Upper lobe of left lung (tissue), 6 donors: Measurements from ENCODE around the gene ST8SIA5. TPM values are rescaled to one million over a fixed set of nuclear protein-coding genes. Genes with fewer than 3 reads are reported as not detected.

Experiments used
- ATAC-seq, 2 donors: fragments of 200-7000 bp; cut with Tn5 transposase; one replicate each; pipeline ENCODE4 v1.9.1; 2022; ENCODE audit warnings: mild to moderate bottlenecking in 2 of 2, moderate library complexity in 2 of 2; ENCODE audit not compliant: low FRiP score in 2 of 2
- DNase-seq, 2 donors: peaks; one replicate each; pipeline ENCODE4 v3.0.0-alpha.2; 2019 to 2020
- H3K27ac ChIP-seq, 4 donors: fragments of 200-600 bp; sonication (generic); one replicate each; pipeline ENCODE4 v1.5.1; 2016 to 2019
- H3K27me3 ChIP-seq, 4 donors: fragments of 200-600 bp; sonication (generic); one replicate each; pipeline ENCODE4 v1.5.1; 2017 to 2019
- H3K36me3 ChIP-seq, 4 donors: fragments of 200-600 bp; sonication (generic); one replicate each; pipeline ENCODE4 v1.5.1; 2016 to 2019
- H3K4me1 ChIP-seq, 4 donors: fragments of 200-600 bp; sonication (generic); one replicate each; pipeline ENCODE4 v1.5.1; 2018 to 2019
- H3K4me3 ChIP-seq, 4 donors: fragments of 200-600 bp; sonication (generic); one replicate each; pipeline ENCODE4 v1.5.1; 2017 to 2019; ENCODE audit warnings: mild to moderate bottlenecking in 2 of 4, moderate library complexity in 1 of 4
- H3K9me3 ChIP-seq, 4 donors: fragments of 200-600 bp; sonication (generic); one replicate each; pipeline ENCODE4 v1.5.1; 2018 to 2019
- EP300 ChIP-seq, 4 donors: sonication (generic); formaldehyde crosslinking; IDR thresholded peaks; one replicate each; pipeline ENCODE4 v1.5.1; 2017; ENCODE audit warnings: antibody characterized with exemption in 4 of 4, control low read depth in 2 of 4
- POLR2A ChIP-seq, 4 donors: fragments of 450-650 bp; IDR thresholded peaks; one replicate each; pipeline ENCODE4 v1.5.1; 2016 to 2017; ENCODE audit warnings: antibody characterized with exemption in 4 of 4, mild to moderate bottlenecking in 2 of 4
- POLR2AphosphoS5 ChIP-seq, 2 donors: sonication (generic); formaldehyde crosslinking; IDR thresholded peaks; one replicate each; pipeline ENCODE4 v1.5.1; 2017; ENCODE audit warnings: antibody characterized with exemption in 2 of 2
- WGBS, 2 donors: methylation state at CpG; one replicate each; pipeline ENCODE4 v1.1.5; 2017 to 2018; 5-methylcytosine and 5-hydroxymethylcytosine counted together
- total RNA-seq, 6 donors: library from RNA; depleted of rRNA in 4 of 6; stranded (reverse); fragments of >200 nt in 4 of 6; gene quantifications; one replicate each; pipeline versions ENCODE4 v1.1.0 to v1.2.1, GENCODE V29; 2016 to 2021
- TF ChIP-seq, protein P1 (sequence below), 6 experiments: fragments of 450-650 bp in 4 of 6; fragments of 200-600 bp in 2 of 6; sonication (generic) in 2 of 6; IDR thresholded peaks; one replicate each; pipeline ENCODE4 v1.5.1; 2016 to 2019; ENCODE audit warnings: antibody characterized with exemption in 6 of 6
- donor health status: DM: no; HTN: no; CAD: no; lungs with moderate emphysema.
- donor health status: DM: no; HTN: yes; CAD: no; lungs with severe emphysema.

Gene ST8SIA5
- total RNA-seq, 6 donors from 2014 or later = 0.30 to 0.74 (median 0.50) TPM; not detected in 2

GRCh38 chr18:46787674-46788073, 30.8 kb upstream of the ST8SIA5 start:
- H3K4me3 ChIP-seq = no peak overlapping the region
- WGBS, 2 donors = 76 to 82% methylated on average over 3 of the region's 3 CpGs
- TF ChIP-seq POLR2A (IDR thresholded peaks at IDR 0.05) = no peak
- TF ChIP-seq EP300 (IDR thresholded peaks at IDR 0.05) = no peak
- no peak for TF ChIP-seq POLR2AphosphoS5 (IDR thresholded peaks at IDR 0.05)
- TF ChIP-seq, protein P1, sequence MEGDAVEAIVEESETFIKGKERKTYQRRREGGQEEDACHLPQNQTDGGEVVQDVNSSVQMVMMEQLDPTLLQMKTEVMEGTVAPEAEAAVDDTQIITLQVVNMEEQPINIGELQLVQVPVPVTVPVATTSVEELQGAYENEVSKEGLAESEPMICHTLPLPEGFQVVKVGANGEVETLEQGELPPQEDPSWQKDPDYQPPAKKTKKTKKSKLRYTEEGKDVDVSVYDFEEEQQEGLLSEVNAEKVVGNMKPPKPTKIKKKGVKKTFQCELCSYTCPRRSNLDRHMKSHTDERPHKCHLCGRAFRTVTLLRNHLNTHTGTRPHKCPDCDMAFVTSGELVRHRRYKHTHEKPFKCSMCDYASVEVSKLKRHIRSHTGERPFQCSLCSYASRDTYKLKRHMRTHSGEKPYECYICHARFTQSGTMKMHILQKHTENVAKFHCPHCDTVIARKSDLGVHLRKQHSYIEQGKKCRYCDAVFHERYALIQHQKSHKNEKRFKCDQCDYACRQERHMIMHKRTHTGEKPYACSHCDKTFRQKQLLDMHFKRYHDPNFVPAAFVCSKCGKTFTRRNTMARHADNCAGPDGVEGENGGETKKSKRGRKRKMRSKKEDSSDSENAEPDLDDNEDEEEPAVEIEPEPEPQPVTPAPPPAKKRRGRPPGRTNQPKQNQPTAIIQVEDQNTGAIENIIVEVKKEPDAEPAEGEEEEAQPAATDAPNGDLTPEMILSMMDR (IDR thresholded peaks at IDR 0.05) = no peak
- peaks cover 0 to 4% (median 0%) of the 10 kb centered on the region in 4 donors for H3K9me3 ChIP-seq
- ATAC-seq (no peak), DNase-seq (no peak)
- no peak overlapping the region for H3K27ac ChIP-seq
- H3K27me3 ChIP-seq = no peaks in the 10 kb centered on the region
- H3K36me3 ChIP-seq = no peaks in the 10 kb centered on the region
- no peaks in the 10 kb centered on the region for H3K4me1 ChIP-seq

GRCh38 chr18:46772357-46772756, 15.5 kb upstream of the ST8SIA5 start:
- TF ChIP-seq EP300 (IDR thresholded peaks at IDR 0.05) = no peak
- DNase-seq (no peak), ATAC-seq (no peak)
- 45 to 52% methylated on average over 5 of the region's 5 CpGs for WGBS, 2 donors
- Histone ChIP-seq H3K4me1 (no peaks in the 10 kb centered on the region), H3K27ac (no peak overlapping the region), H3K9me3 (no peaks in the 10 kb centered on the region), H3K36me3 (no peaks in the 10 kb centered on the region), H3K27me3 (no peaks in the 10 kb centered on the region), H3K4me3 (no peak overlapping the region)

DNA sequence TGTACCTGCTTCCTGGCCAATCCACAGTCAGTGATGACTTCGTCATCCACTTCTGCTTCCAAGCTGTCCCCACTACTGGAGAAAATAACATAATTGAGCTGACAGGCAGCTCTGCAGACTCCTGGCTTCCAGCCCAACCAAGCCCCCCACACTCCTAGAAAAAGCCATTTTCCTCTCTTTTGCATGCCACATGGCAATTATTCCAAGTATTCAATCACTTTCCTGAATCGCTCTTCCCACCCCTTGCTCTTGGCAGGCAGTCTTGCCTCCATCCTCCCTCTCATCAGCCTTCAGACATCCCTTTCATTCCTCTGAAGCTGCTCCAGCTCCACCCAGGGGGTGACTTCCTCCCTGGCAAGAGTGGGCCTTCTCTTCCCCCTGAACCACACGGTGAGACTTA, 14.3 kb upstream of the ST8SIA5 start:
- Histone ChIP-seq H3K4me1 (no peaks in the 10 kb centered on the region), H3K27me3 (no peaks in the 10 kb centered on the region), H3K9me3 (no peaks in the 10 kb centered on the region), H3K4me3 (no peak overlapping the region), H3K36me3 (no peaks in the 10 kb centered on the region), H3K27ac (no peak overlapping the region)
- ATAC-seq = no peak
- TF ChIP-seq, protein P1 (IDR thresholded peaks at IDR 0.05) = no peak
- TF ChIP-seq POLR2AphosphoS5 (IDR thresholded peaks at IDR 0.05) (no peak), POLR2A (IDR thresholded peaks at IDR 0.05) (no peak), EP300 (IDR thresholded peaks at IDR 0.05) (no peak)
- WGBS, 2 donors = 32 to 37% methylated on average over 3 of the region's 3 CpGs
- no peak for DNase-seq

GRCh38 chr18:46770708-46771107, 13.9 kb upstream of the ST8SIA5 start:
- Histone ChIP-seq H3K4me1 (no peaks in the 10 kb centered on the region), H3K36me3 (no peaks in the 10 kb centered on the region), H3K27me3 (no peaks in the 10 kb centered on the region), H3K4me3 (no peak overlapping the region), H3K27ac (no peak overlapping the region), H3K9me3 (no peaks in the 10 kb centered on the region)
- WGBS, 2 donors = 79 to 93% methylated on average over 2 of the region's 2 CpGs
- DNase-seq (no peak), ATAC-seq (no peak)
- TF ChIP-seq, protein P1 (IDR thresholded peaks at IDR 0.05) = no peak
- TF ChIP-seq POLR2AphosphoS5 (IDR thresholded peaks at IDR 0.05) = no peak
- TF ChIP-seq POLR2A (IDR thresholded peaks at IDR 0.05) = no peak
- TF ChIP-seq EP300 (IDR thresholded peaks at IDR 0.05) = no peak

- no peak overlapping the region for H3K27ac ChIP-seq
- WGBS, 2 donors = 55 to 83% methylated on average over 5 to 9 of the region's 9 CpGs
- TF ChIP-seq POLR2A (IDR thresholded peaks at IDR 0.05) = no peak
- TF ChIP-seq EP300 (IDR thresholded peaks at IDR 0.05) = no peak
- no peak for TF ChIP-seq POLR2AphosphoS5 (IDR thresholded peaks at IDR 0.05)
- TF ChIP-seq, protein P1 (IDR thresholded peaks at IDR 0.05) = no peak
- no peak overlapping the region for H3K4me3 ChIP-seq
- DNase-seq (peak in 1 of 2 donors; percentile 30), ATAC-seq (no peak)
- H3K4me1 ChIP-seq = no peaks in the 10 kb centered on the region
- no peaks in the 10 kb centered on the region for H3K9me3 ChIP-seq
- no peaks in the 10 kb centered on the region for H3K27me3 ChIP-seq
- H3K36me3 ChIP-seq = no peaks in the 10 kb centered on the region
These were observed 11.5 kb upstream of the ST8SIA5 start for GRCh38 chr18:46768166-46768921.
